Inflammatory macrophage treated with lipopolysaccharide for 4 hours (primary cell): ENCODE data around the gene CDC37.
A peak's percentile ranks its signal among the peaks of the same experiment; 100 is the strongest.
"Not testable (repeated sequence)": the region's sequence is repeated elsewhere in the genome, so short reads cannot be mapped to it uniquely, and the experiment has no call there.

ENCODE experiments used
- DNase-seq: peaks from one replicate; pipeline ENCODE4 v3.0.0-alpha.2; 2020

CDC37 gene

DNA sequence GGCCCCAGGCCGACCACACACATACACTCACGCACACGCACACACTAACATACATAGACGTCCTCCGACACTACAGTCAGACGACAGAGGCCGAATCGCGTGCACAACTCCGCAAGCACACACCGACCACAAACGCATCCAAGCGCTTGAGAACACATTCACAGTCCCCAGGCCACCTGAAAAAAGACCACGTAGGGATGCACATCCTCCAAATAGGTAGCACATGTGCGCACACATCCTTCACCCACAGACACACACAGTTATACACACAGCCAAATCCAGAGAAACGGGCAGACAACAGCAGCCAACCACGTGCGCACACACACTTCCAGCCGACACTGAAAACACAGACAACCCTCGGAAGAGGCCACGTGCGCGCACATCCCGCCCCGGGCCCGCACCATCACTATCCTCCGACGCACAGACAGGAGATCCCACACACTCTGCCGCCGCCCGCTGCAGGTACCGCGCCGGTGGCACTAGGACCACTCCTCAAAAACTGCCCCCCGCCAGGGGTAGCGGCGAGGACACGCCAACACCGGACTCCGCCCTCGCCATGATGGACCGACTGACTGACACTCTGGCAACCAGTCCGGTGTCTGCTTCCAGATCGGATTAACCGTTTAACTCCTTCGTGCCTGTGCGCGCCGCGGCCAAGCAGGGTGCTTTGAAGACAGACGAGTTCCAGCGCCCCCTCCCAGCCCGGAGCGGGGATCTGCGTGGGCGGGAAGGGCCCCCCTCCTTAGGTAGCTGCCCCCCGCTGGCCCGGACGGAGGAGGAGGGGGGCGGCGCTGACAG lies 16.5 kb upstream of the CDC37 start:
- DNase-seq = peak; percentile 54

DNA sequence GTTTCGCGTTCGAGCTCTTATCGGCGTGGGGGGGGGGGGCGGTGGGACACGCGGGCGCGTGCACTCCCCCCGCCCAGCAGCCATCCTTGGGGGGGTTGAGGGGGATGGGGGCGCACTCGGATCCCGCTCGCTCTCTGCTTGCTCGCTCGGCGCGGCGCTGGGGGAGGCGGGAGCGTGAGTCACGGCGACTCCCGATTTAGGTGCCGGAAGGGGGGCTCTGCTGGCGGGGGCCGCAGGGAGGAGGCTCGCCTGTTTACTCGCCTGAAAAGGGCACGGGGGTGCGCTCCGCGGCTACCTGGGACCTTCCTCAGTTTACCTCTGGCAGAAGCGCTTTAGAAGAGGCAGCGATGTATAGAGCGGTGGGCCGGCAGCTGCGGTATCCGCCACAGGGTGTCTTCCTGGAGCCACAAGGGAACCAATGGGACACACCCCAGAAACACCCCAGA lies 15.9 kb upstream of the CDC37 start:
- DNase-seq = peak; percentile 23

DNA sequence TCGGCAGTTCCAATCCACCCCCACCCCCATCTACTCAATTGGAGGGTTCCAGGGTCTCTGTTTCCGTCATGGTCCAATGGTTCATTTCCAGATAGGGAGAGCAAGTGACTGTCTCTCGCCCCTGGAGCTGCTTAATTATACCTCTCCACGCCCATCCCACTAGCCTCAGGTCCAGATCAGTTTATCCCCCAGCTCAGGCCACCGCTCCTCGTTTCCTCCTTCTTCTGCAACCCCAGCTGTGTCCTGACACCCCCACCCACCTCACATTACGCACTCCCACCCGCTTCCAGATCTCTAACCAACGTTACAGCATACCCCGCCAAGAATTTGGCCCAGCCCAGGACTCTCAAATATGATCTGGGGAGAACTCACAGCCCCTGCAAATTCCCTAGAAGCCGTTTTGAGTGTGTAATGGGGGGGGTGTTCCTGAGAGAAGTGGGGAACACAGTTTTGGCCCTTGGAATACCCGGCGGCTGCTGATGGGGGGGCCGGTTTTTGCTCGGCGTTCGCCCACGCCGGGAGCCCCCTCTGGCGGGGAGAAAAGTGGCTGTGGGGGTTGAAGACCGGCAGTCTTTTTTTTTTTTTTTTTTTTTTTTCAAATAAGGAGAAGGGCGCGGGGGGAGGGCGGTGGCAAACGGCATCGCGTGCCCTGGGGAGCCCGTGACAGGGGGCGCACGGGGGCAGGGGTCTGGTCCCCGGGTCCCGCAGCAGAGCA lies 15.3 kb upstream of the CDC37 start:
- peak; percentile 15 for DNase-seq

DNA sequence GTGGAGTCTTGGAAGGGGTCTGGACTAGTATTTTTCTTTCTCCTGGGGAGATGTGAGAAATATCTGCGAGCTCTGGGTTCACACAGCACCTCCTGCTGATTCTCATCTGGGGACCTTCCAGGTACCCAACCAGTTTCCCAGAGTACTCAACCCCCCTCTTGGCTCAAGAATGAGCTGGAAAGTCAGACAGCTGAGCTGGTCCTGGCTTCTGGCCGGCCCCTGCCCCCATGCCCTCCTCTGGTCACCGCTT lies 14.8 kb upstream of the CDC37 start:
- DNase-seq = no peak

DNA sequence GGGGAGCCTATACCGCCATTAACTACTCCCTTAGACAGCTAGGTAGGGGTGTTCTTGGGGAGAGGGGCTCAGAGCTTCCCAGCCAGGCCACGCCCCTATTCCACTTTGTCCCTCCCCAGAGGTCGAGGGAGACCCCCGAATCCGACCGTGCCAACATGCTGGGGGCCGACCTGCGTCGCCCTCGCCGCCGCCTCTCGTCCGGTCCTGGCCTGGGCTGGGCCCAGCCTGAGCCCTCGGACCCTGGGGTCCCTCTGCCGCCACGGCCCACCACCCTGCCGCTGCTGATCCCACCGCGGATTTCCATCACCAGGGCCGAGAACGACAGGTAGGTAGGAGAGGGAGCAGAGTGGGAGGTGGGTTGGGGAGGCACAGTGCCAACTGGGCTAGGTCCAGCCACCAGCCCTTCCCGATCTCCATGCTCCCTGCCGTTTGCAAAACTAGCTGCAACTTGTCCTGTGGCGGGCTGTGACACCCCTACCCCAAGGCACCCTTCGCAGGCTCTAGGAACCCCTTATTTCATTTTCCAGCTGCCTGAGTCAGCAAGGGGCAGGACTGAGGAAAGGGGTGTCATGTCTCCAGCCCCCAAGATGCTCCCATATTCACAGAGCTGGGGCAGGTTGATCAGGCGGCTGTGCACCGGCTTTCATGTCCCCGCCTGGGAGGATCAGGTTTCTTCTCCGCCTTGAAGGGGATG lies 14.3 kb upstream of the CDC37 start:
- DNase-seq = no peak

DNA sequence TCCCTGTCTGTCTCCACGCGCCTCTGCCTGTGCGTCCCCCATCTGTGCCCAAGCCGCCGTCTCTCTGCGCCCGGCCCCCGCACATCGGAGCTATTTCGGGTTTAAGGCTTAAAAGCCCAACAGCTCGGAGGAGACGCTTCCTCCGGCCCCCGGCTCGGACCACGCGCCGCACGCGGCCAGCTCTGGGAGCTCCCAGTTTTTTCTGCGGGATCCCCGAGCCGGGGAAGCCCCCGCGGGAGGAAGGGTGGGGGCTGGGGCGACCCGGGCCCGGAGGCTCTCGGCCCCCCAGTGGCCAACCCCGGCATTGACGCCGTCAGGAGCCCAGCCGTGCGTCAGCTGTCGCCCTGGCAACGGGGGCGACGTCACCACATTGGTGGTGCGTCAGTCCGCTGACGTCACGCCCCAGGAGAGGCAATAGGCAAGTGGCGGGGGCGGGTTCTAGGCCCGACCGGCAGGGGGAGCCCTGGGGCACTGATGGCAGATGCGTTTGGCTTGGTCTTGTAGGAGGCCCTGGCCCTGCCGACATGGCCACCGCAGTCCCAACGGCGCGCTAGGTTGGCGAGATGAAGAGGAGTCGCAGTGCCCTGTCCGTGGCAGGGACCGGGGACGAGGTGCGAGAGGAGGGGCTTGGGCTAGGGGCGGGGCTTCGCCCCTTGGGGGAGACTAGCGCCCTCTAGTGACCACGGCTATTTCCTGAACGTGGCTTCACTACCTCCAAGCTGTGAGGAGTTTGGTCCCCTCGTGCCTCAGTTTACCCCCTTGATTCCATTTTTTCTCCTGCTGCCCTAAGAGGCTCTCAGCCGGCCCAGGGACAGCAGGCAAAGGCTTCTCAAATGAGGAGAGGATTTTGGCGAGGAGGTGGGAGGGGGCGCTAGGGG lies 13.3 kb upstream of the CDC37 start:
- DNase-seq = peak; percentile 92

DNA sequence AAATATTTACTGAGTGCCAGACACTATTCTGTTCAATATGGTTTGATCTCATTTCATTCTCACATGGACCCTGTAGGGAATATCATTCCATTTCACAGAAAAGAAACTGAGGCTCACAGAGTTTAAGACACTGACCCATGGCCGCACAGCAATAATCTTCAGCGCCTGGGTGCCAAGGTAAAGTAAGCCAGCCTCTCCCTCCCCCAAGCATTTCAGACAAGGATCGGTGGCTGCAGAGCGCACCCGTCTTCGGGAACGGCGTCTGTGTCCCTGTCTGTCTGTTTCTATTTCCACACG lies 12.7 kb upstream of the CDC37 start:
- no peak for DNase-seq

DNA sequence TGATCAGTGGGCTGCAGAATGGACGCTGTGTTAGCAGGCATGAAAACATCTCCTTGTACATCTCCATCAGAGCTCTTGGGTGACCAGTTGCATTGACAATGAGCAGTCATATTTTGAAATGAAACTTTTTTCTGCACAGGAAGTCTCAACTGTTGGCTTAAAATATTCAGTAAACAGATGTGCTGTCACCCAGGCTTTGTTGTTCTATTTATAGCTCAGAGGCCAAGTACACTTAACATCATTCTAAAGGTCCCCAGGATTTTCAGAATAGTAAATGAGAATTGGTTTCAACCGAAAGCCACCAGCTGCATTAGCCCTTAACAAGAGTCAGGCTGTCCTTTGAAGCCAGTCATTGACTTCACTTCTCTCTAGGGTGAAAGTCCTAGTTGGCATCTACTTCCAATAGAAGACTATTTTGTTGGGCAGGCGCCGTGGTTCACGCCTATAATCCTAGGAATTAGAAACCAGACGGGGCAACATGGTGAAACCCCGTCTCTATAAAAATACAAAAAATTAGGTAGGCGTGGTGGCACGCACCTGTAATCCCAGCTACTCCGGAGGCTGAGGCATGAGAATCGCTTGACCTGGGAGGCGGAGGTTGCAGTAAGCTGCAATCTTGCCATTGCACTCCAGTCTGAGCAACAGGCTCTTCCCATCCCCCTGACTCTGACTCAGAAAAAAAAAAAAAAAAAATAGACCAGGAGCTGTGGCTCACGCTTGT lies 9.1 kb upstream of the CDC37 start:
- DNase-seq = peak; percentile 50

DNA sequence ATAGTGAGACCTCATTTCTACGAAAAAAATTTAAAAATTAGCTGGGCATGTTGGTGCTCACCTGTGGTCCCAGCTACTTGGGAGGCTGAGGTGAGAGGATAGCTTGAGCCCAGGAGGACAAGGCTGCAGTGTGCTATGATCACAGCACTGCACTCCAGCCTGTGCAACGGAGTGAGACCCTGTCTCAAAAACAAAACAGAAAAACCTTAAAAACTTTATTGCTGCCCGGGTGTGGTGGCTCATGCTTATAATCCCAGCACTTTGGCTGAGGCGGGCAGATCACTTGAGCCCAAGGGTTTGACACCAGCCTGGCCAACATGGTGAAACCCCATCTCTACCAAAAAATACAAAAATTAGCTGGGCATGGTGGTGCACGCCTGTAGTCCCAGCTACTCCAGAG lies 7.9 kb upstream of the CDC37 start:
- not testable (repeated sequence) for DNase-seq

DNA sequence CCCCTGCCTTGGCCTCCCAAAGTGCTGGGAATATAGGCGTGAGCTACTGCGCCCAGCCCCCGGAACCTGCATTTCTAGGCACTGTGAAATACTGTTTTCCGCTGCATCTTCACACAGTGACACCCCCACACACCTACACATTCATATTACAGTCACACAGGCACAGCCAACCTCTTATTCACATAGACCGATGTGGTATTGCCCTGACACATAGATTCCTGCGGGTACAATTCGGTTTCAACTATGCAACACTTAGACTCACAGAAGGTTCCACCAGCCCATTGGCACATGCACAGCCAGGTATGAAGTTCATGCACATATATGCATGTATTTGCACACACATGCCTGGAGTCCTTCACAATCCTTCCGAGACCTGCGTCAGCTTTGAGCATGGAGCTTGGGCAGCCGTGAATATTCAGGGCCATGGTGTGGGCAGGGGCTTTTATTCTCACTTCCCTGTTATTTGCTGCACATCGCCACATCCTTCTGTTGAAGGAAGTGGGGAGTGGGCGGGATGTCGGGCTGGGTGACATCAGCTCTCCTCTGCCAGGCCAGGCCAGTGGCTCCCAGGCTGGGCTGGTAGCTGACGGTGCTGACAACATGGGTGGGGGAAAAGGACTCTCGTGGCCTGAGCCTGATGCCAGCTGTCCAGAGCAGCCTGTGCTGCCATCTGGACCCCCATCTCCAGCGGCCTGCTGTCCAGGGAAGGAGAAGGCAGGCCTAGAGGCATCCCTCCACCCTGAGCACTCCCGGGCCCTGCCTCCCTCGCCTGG lies 5.4 kb upstream of the CDC37 start:
- DNase-seq = peak; percentile 99

DNA sequence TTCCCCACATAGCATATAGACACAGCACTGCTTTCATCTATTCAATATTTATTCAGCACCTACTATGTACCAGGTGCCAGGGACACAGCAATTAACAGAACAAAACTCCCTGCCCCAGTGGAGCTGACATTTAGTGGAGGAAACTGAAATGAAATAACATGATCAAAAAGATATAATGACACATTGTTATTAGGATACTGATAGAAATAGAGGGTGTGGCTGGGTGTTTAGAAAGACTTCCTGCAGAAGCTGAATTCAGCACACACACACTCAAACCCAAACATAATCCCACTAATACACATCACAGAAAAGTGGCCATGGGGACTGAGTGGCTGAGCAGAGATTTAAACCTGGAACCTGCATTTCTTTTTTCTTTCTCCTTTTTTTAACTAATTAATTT lies 3.8 kb upstream of the CDC37 start:
- DNase-seq = peak; percentile 76

DNA sequence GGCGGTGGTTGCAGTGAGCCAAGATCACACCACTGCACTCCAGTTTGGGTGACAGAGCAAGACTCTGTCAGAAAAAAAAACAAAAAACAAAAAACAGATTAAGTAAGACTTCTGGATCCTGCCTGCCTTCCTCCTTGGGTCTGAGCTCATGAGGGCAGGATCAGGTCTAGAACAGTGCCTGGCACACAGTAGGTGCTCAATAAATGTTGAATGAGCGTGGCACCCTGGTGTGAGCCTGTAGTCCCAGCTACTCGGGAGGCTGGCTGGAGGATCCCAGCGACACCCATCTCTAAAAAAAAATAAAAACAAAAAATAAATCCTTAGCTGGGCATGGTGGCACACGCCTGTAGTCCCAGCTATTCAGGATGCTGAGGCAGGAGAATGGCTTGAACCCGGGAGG lies 2.8 kb upstream of the CDC37 start:
- peak; percentile 52 for DNase-seq

DNA sequence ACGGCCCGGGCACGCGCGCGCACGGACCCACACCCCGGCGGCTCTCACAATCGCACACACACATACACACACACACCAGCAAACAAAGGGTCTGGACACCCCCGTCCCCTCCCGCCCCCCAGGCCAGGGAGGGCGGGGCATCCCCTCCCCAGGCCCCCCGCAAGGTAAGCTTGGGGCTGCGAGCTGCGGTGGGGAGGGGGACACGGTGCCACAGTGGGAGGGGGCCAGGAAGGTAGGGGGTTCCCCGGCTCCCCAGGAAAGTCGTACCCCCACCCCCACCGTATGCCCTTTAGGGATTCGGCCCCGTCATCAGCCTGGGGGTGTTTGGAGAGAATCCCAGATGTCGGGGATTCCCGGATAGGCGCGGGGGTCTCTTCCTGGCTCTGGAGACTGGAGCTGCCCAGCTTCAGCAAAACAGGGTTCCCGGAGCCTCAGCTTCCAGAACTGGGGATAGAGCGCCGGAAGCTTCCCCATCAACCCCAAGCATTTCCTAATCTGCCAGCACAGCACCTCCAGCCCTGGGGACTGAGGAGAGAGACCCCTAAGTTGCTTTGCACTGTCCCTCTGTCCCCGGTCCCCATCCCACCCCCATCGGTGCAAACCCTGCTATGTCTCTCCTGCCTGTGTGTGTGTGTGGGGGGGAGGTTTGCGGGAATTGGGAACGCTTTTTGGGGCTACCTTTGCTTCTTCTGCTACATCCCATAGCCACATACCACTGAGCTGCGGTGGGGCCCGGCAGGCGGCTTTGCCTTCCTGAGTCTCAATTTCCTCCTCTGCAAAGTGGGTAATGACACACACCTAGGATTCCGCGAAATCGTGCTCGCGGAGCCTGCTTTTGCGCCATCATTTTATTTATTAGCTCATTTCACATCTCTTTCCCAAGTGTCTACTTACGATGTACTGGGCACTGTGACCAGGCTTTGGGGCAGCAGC lies 1.8 kb upstream of the CDC37 start:
- DNase-seq = peak; percentile 85

DNA sequence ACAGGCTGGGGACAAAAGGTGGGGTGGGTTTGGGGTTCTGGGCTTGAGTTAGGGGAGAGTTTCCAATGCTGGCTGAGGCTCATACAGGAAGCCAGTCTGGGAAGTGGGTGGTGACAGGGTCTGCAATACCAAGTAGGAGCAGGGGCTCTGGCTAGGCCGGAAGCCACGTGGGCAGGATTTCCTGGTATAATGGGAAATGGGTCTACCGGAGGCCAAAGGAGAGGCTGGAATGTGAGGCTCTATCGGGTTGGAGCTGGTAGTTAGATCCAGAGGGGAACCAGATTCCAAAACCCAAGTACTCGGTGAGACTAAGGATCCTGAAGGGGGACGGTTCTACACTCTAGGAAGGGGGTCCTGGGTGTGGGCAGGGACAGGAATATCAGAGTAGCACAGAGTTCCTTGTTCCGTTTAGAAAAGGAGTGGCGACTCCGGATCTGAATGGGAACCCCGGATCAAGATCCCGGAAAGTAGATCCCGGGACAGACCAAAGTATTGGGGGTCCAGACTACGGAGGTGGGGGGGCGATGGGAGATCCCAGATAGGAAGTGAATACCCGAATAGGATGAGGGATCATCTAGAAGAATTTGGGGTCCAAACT lies 802 bp downstream of the CDC37 start:
- peak; percentile 65 for DNase-seq

DNA sequence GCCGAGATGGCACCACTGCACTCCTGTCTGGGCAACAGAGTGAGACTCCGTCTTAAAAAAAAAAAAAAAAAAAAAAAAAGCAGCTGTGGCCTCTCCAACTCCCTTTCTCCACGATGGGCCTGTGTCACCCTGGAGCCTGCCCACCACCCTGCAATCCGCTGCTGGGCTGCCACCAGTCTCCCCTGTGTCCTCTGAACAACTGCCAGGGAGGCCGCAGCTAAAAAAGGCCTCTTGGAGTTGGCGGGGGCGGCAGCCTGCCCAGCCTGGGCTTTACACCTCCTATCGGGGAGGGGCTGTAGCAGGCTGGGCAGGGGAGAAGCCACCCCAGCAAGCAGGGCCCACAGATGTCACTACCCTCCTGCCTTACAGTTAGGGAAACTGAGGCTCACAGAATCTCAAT lies 3.5 kb downstream of the CDC37 start:
- no peak for DNase-seq

DNA sequence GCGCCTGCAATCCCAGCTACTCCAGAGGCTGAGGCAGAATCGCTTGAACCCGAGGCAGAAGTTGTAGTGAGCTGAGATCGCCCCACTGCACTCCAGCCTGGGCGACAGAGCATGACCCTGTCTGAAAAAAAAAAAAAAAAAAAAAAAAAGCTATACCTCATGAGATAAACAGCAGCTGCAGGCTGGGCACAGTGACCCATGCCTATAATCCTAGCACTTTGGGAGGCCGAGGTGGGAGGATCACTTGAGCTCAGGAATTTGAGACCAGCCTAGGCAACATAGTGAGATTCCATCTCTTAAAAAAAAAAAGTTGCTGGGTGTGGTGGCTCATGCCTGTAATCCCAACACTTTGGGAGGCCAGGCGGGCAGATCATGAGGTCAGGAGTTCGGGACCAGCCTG lies 4.0 kb downstream of the CDC37 start:
- DNase-seq = not testable (repeated sequence)

DNA sequence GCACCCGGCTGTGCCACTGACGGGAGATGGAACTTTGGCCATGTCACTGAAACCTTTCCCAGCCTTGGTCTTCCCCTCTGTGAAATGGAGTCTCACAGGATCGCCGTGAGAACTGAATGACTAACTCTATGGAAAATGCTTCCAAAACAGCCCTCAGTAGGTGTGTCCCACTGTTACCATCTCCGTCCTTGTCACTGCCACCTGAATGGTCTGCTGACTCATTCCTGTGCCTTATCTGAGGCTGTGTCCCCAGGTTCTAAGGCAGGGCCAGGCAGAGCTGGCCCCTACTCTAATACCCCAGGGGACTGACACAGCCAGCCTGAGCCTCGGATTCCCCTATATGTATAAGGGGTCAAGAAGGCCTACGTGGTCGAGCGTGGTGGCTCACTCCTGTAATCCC lies 4.5 kb downstream of the CDC37 start:
- DNase-seq = no peak

DNA sequence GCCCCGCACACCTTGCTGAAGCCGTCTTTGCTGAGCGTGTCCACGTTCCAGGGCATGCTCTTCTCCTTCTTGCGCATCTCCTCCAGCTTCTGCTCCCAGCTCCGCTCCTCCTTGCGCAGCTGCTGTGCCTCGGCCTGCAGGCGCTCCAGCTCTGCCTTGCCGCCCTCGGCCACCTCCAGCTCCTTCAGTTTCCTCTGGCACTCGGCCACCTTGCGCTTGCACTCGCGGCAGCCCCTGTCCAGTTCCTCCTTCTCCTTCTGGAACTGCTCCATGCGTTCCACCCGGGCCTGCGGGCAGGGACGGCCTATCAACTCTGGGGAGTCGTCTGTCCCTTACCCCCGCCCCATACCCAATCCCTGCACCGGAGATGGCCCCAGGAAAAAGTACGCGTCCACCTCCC lies 7.4 kb downstream of the CDC37 start:
- DNase-seq = no peak

DNA sequence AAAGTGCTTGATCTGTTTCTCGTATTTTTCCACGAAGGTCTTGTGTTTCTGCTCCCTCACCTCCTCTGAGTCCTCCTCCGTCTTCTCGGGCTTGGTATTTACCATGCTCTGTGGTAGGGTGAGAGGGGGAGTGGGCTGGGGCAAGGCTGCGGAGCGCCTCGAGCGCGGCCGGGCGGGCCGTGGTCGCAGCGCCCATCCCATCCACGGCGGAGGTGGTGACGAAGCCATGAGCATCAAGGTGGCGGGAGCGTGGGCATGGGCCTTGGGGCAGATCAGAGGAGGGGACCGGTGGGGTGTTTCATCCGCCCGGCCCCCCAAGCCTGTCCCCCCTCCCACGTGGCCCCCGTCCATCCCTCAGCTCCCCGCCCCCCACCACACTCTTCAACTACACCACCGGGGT lies 7.9 kb downstream of the CDC37 start:
- DNase-seq = no peak

DNA sequence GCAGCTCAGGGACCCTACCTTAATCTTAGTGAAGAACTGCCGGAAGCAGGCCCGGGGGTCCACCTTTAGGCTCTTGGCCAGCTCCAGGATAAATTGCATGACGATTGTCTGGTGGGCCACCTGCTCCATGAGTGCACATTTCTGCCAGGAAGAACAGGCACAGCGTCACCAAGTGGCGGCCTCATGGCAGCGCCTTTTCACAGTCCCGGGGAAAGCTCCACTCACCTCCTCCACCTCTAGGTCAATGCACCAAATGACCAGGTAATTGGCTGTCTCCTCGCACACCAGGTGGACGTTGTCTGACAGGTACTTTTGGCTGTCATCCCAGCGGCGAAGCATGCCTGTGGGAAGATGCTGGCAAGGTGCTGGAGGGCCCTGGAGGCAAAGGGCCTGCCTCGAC lies 8.3 kb downstream of the CDC37 start:
- DNase-seq = no peak
